T-helper 1 cell (primary cell): ENCODE data around the gene SLC9A8.

Experiments
- DNase-seq, 5 donors: peaks; one replicate each; pipeline ENCODE4 v3.0.0-alpha.2; 2012 to 2020

The SLC9A8 gene

GRCh38 chr20:49787371-49788357, 25.0 kb upstream of the SLC9A8 start:
- no peak for DNase-seq

GRCh38 chr20:49790077-49790798, 22.4 kb upstream of the SLC9A8 start:
- DNase-seq: no peak

- DNase-seq: no peak
Observed at GRCh38 chr20:49791165-49791564, 21.5 kb upstream of the SLC9A8 start.

- no peak for DNase-seq
Observed at GRCh38 chr20:49792006-49792405, 20.6 kb upstream of the SLC9A8 start.

GRCh38 chr20:49792611-49793010, 20.0 kb upstream of the SLC9A8 start:
- DNase-seq: no peak

- DNase-seq: peak in 1 of 5 donors; percentile 45
Observed at GRCh38 chr20:49794336-49795134, 18.1 kb upstream of the SLC9A8 start.

GRCh38 chr20:49795135-49795424, 17.5 kb upstream of the SLC9A8 start:
- no peak for DNase-seq

- no peak for DNase-seq
Observed at GRCh38 chr20:49796600-49797343, 15.9 kb upstream of the SLC9A8 start.

GRCh38 chr20:49797344-49797615, 15.3 kb upstream of the SLC9A8 start:
- no peak for DNase-seq

GRCh38 chr20:49798718-49799117, 13.9 kb upstream of the SLC9A8 start:
- no peak for DNase-seq

- no peak for DNase-seq
Observed at GRCh38 chr20:49799698-49800097, 12.9 kb upstream of the SLC9A8 start.

- DNase-seq: no peak
Observed at GRCh38 chr20:49803418-49803817, 9.2 kb upstream of the SLC9A8 start.

- DNase-seq: no peak
Observed at GRCh38 chr20:49804364-49804763, 8.3 kb upstream of the SLC9A8 start.

GRCh38 chr20:49805224-49805876, 7.3 kb upstream of the SLC9A8 start:
- peak in 1 of 5 donors; percentile 80 for DNase-seq

- DNase-seq: no peak
Observed at GRCh38 chr20:49808753-49809152, 3.9 kb upstream of the SLC9A8 start.

- DNase-seq: no peak
Observed at GRCh38 chr20:49809803-49810359, 2.7 kb upstream of the SLC9A8 start.

GRCh38 chr20:49810491-49811190, 2.0 kb upstream of the SLC9A8 start:
- DNase-seq: no peak

GRCh38 chr20:49811825-49812506, 662 bp upstream of the SLC9A8 start:
- DNase-seq: peak in 1 of 5 donors; percentile 24

GRCh38 chr20:49813305-49813974, 812 bp downstream of the SLC9A8 start:
- no peak for DNase-seq
